ENCODE results near the gene ZIC5.

The ZIC5 gene

GRCh38 chr13:99974296-99974938 lies 2.9 kb upstream of the ZIC5 start:
- no peak for DNase-seq
- H3K4me3 Mint-ChIP-seq, result no peak overlapping the region
- H3K36me3 Mint-ChIP-seq (ENCODE audit: low read depth), result peaks cover 11% of the 10 kb centered on the region
- H3K27ac Mint-ChIP-seq, result no peak overlapping the region
- peaks cover 36% of the 10 kb centered on the region for H3K9me3 Mint-ChIP-seq
- ATAC-seq, result no peak
- H3K27me3 Mint-ChIP-seq, result peaks cover 83% of the 10 kb centered on the region
- peaks cover 13% of the 10 kb centered on the region for H3K4me1 Mint-ChIP-seq

- ATAC-seq (no peak), DNase-seq (no peak)
- H3K4me3 Mint-ChIP-seq, result no peak overlapping the region
- peaks cover 17% of the 10 kb centered on the region for H3K4me1 Mint-ChIP-seq
- H3K27ac Mint-ChIP-seq, result no peak overlapping the region
- peaks cover 12% of the 10 kb centered on the region for H3K36me3 Mint-ChIP-seq (ENCODE audit: low read depth)
- H3K9me3 Mint-ChIP-seq, result peaks cover 36% of the 10 kb centered on the region
- peaks cover 84% of the 10 kb centered on the region for H3K27me3 Mint-ChIP-seq
Measured at GRCh38 chr13:99973808-99974185, 2.2 kb upstream of the ZIC5 start.

- H3K36me3 Mint-ChIP-seq (ENCODE audit: low read depth), result peaks cover 12% of the 10 kb centered on the region
- no peak overlapping the region for H3K27ac Mint-ChIP-seq
- no peak overlapping the region for H3K4me3 Mint-ChIP-seq
Measured at GRCh38 chr13:99973163-99973807, 1.7 kb upstream of the ZIC5 start.

GRCh38 chr13:99972190-99972731 lies 694 bp upstream of the ZIC5 start:
- H3K27me3 Mint-ChIP-seq, result peaks cover 76% of the 10 kb centered on the region
- peak overlapping the region; percentile 32 for H3K4me3 Mint-ChIP-seq
- peaks cover 22% of the 10 kb centered on the region for H3K4me1 Mint-ChIP-seq
- H3K27ac Mint-ChIP-seq, result peak overlapping the region; percentile 52
- no peak for DNase-seq
- peaks cover 36% of the 10 kb centered on the region for H3K9me3 Mint-ChIP-seq
- peaks cover 12% of the 10 kb centered on the region for H3K36me3 Mint-ChIP-seq (ENCODE audit: low read depth)
- ATAC-seq, result no peak

More at GRCh38 chr13:99973163-99973807, 1.7 kb upstream of the ZIC5 start:
- peaks cover 17% of the 10 kb centered on the region for H3K4me1 Mint-ChIP-seq
- ATAC-seq, result no peak
- no peak for DNase-seq
- H3K27me3 Mint-ChIP-seq, result peaks cover 79% of the 10 kb centered on the region
- peaks cover 36% of the 10 kb centered on the region for H3K9me3 Mint-ChIP-seq

GRCh38 chr13:99970651-99971575 lies 654 bp downstream of the ZIC5 start:
- H3K4me1 Mint-ChIP-seq, result peaks cover 22% of the 10 kb centered on the region
- H3K27ac Mint-ChIP-seq, result no peak overlapping the region
- peaks cover 75% of the 10 kb centered on the region for H3K27me3 Mint-ChIP-seq
- peaks cover 10% of the 10 kb centered on the region for H3K36me3 Mint-ChIP-seq (ENCODE audit: low read depth)
- ATAC-seq (peak; percentile 9), DNase-seq (no peak)
- peaks cover 25% of the 10 kb centered on the region for H3K9me3 Mint-ChIP-seq
- H3K4me3 Mint-ChIP-seq, result no peak overlapping the region

- Mint-ChIP-seq H3K27me3 (peaks cover 75% of the 10 kb centered on the region), H3K4me1 (peaks cover 22% of the 10 kb centered on the region), H3K36me3 (ENCODE audit: low read depth) (peaks cover 10% of the 10 kb centered on the region), H3K27ac (peak overlapping the region; percentile 67), H3K4me3 (peak overlapping the region; percentile 76), H3K9me3 (peaks cover 23% of the 10 kb centered on the region)
- ATAC-seq, result peak; percentile 58
- no peak for DNase-seq
Measured at GRCh38 chr13:99969919-99970650, 1.5 kb downstream of the ZIC5 start.

- Mint-ChIP-seq H3K36me3 (ENCODE audit: low read depth) (peaks cover 10% of the 10 kb centered on the region), H3K4me3 (peak overlapping the region; percentile 76), H3K9me3 (peaks cover 22% of the 10 kb centered on the region), H3K4me1 (peaks cover 22% of the 10 kb centered on the region), H3K27me3 (peaks cover 71% of the 10 kb centered on the region), H3K27ac (peak overlapping the region; percentile 78)
- ATAC-seq, result no peak
- DNase-seq, result no peak
Measured at GRCh38 chr13:99969453-99969918, 2.1 kb downstream of the ZIC5 start.

- H3K4me1 Mint-ChIP-seq, result peaks cover 22% of the 10 kb centered on the region
- peaks cover 15% of the 10 kb centered on the region for H3K9me3 Mint-ChIP-seq
- ATAC-seq, result no peak
- H3K4me3 Mint-ChIP-seq, result peak overlapping the region; percentile 74
- H3K27ac Mint-ChIP-seq, result peak overlapping the region; percentile 78
- peaks cover 10% of the 10 kb centered on the region for H3K36me3 Mint-ChIP-seq (ENCODE audit: low read depth)
- no peak for DNase-seq
- peaks cover 69% of the 10 kb centered on the region for H3K27me3 Mint-ChIP-seq
Measured at GRCh38 chr13:99968521-99969452, 2.8 kb downstream of the ZIC5 start.

- Mint-ChIP-seq H3K27ac (no peak overlapping the region), H3K27me3 (peaks cover 66% of the 10 kb centered on the region), H3K4me1 (peaks cover 22% of the 10 kb centered on the region), H3K4me3 (no peak overlapping the region), H3K36me3 (ENCODE audit: low read depth) (peaks cover 8% of the 10 kb centered on the region), H3K9me3 (peaks cover 7% of the 10 kb centered on the region)
- ATAC-seq, result no peak
- DNase-seq, result no peak
Measured at GRCh38 chr13:99967869-99968520, 3.6 kb downstream of the ZIC5 start.

GRCh38 chr13:99967498-99967868 lies 4.1 kb downstream of the ZIC5 start:
- peaks cover 66% of the 10 kb centered on the region for H3K27me3 Mint-ChIP-seq
- H3K27ac Mint-ChIP-seq, result no peak overlapping the region
- ATAC-seq, result no peak
- H3K36me3 Mint-ChIP-seq (ENCODE audit: low read depth), result peaks cover 8% of the 10 kb centered on the region
- peak overlapping the region; percentile 19 for H3K4me3 Mint-ChIP-seq
- peaks cover 22% of the 10 kb centered on the region for H3K4me1 Mint-ChIP-seq
- H3K9me3 Mint-ChIP-seq, result peaks cover 5% of the 10 kb centered on the region
- DNase-seq, result no peak

GRCh38 chr13:99966064-99966805 lies 5.3 kb downstream of the ZIC5 start:
- H3K27me3 Mint-ChIP-seq, result peaks cover 65% of the 10 kb centered on the region
- DNase-seq, result no peak
- no peak for ATAC-seq
- no peak overlapping the region for H3K27ac Mint-ChIP-seq
- H3K9me3 Mint-ChIP-seq, result no peaks in the 10 kb centered on the region
- peaks cover 5% of the 10 kb centered on the region for H3K36me3 Mint-ChIP-seq (ENCODE audit: low read depth)
- H3K4me3 Mint-ChIP-seq, result no peak overlapping the region
- peaks cover 17% of the 10 kb centered on the region for H3K4me1 Mint-ChIP-seq

GRCh38 chr13:99965329-99966000 lies 6.1 kb downstream of the ZIC5 start:
- ATAC-seq, result no peak
- no peak overlapping the region for H3K4me3 Mint-ChIP-seq
- H3K9me3 Mint-ChIP-seq, result no peaks in the 10 kb centered on the region
- peaks cover 5% of the 10 kb centered on the region for H3K36me3 Mint-ChIP-seq (ENCODE audit: low read depth)
- DNase-seq, result no peak
- H3K4me1 Mint-ChIP-seq, result peaks cover 17% of the 10 kb centered on the region
- peaks cover 72% of the 10 kb centered on the region for H3K27me3 Mint-ChIP-seq
- H3K27ac Mint-ChIP-seq, result no peak overlapping the region
